Mesenchymal stem cell (in vitro differentiated cells and primary cell): ENCODE measurements around the gene TSPAN6.

ENCODE experiments used
- DNase-seq: peaks from one replicate; pipeline ENCODE4 v3.0.0-alpha.2; 2013
- H2AFZ ChIP-seq: one replicate; pipeline ENCODE4 v1.6.1; 2013; ENCODE audit warnings: low read depth, mild to moderate bottlenecking, control low read depth, inconsistent platforms, low read length, moderate library complexity
- H2AK5ac ChIP-seq: 2 replicates; pipeline ENCODE4 v1.6.1; 2013; ENCODE audit warnings: low read length, moderate library complexity, mild to moderate bottlenecking, inconsistent platforms; ENCODE audit not compliant: severe bottlenecking
- H2BK120ac ChIP-seq: one replicate; pipeline ENCODE4 v1.6.1; 2013; ENCODE audit warnings: low read depth, mild to moderate bottlenecking, inconsistent platforms, low read length, moderate library complexity
- H2BK12ac ChIP-seq, 2 experiments: one replicate each; pipeline ENCODE4 v1.6.1; 2013; ENCODE audit warnings: inconsistent platforms in 2 of 2, low read length in 2 of 2, mild to moderate bottlenecking in 2 of 2, moderate library complexity in 2 of 2, control low read depth in 1 of 2
- H2BK15ac ChIP-seq: one replicate; pipeline ENCODE4 v1.6.1; 2013; ENCODE audit warnings: mild to moderate bottlenecking, low read depth, inconsistent platforms; ENCODE audit not compliant: poor library complexity, severe bottlenecking
- H2BK5ac ChIP-seq: 2 replicates; pipeline ENCODE4 v1.6.1; 2013; ENCODE audit warnings: low read depth, mild to moderate bottlenecking, low read length, control low read depth, inconsistent platforms; ENCODE audit not compliant: poor library complexity, severe bottlenecking
- H3K14ac ChIP-seq, 2 experiments: one replicate each; pipeline ENCODE4 v1.6.1; 2013; ENCODE audit warnings: inconsistent platforms in 2 of 2, low read length in 2 of 2, control low read depth in 1 of 2, mild to moderate bottlenecking in 1 of 2, moderate library complexity in 1 of 2
- H3K18ac ChIP-seq, 2 experiments: one replicate each; pipeline ENCODE4 v1.6.1; 2013; ENCODE audit warnings: inconsistent platforms in 2 of 2, low read length in 2 of 2, control low read depth in 1 of 2, low read depth in 1 of 2, mild to moderate bottlenecking in 1 of 2
- H3K23ac ChIP-seq, 2 experiments: one replicate each; pipeline ENCODE4 v1.6.1; 2013; ENCODE audit warnings: inconsistent platforms in 2 of 2, low read length in 2 of 2, mild to moderate bottlenecking in 2 of 2, moderate library complexity in 2 of 2, control low read depth in 1 of 2
- H3K27ac ChIP-seq: 2 replicates; pipeline ENCODE4 v1.5.1; 2013; ENCODE audit warnings: mild to moderate bottlenecking, moderate library complexity, low read length, control low read depth, inconsistent platforms; ENCODE audit not compliant: poor library complexity, severe bottlenecking
- H3K27me3 ChIP-seq, 2 experiments: 2 replicates each; pipeline versions ENCODE4 v1.6.1 to v1.7.0; 2013; ENCODE audit warnings: low read length in 2 of 2, mild to moderate bottlenecking in 2 of 2, moderate library complexity in 2 of 2, control low read depth in 1 of 2, inconsistent platforms in 1 of 2; ENCODE audit not compliant: control insufficient read depth in 1 of 2, insufficient read depth in 1 of 2
- H3K36me3 ChIP-seq, 2 experiments: 2 replicates each; pipeline versions ENCODE4 v1.6.1 to v1.7.0; 2013; ENCODE audit warnings: low read length in 2 of 2, control low read depth in 1 of 2, inconsistent platforms in 1 of 2, low read depth in 1 of 2, mild to moderate bottlenecking in 1 of 2; ENCODE audit not compliant: insufficient read depth in 2 of 2, control insufficient read depth in 1 of 2
- H3K4ac ChIP-seq, 2 experiments: one replicate each; pipeline ENCODE4 v1.6.1; 2013; ENCODE audit warnings: inconsistent platforms in 2 of 2, low read length in 2 of 2, mild to moderate bottlenecking in 2 of 2, moderate library complexity in 2 of 2, control low read depth in 1 of 2, low read depth in 1 of 2
- H3K4me1 ChIP-seq: 2 replicates; pipeline ENCODE4 v1.6.1; 2013; ENCODE audit warnings: low read depth, low read length, control low read depth; ENCODE audit not compliant: control insufficient read depth, insufficient read depth
- H3K4me2 ChIP-seq: 2 replicates; pipeline ENCODE4 v1.6.1; 2013; ENCODE audit warnings: low read length, mild to moderate bottlenecking, inconsistent platforms; ENCODE audit not compliant: poor library complexity, severe bottlenecking
- H3K4me3 ChIP-seq, 2 experiments: 2 replicates each; pipeline versions ENCODE4 v1.5.1 to v1.7.0; 2013; ENCODE audit warnings: low read length in 2 of 2, mild to moderate bottlenecking in 2 of 2, control low read depth in 1 of 2, low read depth in 1 of 2; ENCODE audit not compliant: insufficient read depth in 1 of 2
- H3K79me1 ChIP-seq: replicated peaks from 2 replicates; pipeline ENCODE4 v1.6.1; 2013; ENCODE audit warnings: mild to moderate bottlenecking, control low read depth, low read length, inconsistent platforms; ENCODE audit not compliant: poor library complexity, severe bottlenecking
- H3K9ac ChIP-seq: 2 replicates; pipeline ENCODE4 v1.7.0; 2013; ENCODE audit warnings: mild to moderate bottlenecking, low read length, moderate library complexity
- H3K9me3 ChIP-seq: 2 replicates; pipeline ENCODE4 v1.7.0; 2013; ENCODE audit warnings: mild to moderate bottlenecking, low read length; ENCODE audit not compliant: control insufficient read depth
- H4K8ac ChIP-seq: one replicate; pipeline ENCODE4 v1.6.1; 2013; ENCODE audit warnings: inconsistent platforms, mild to moderate bottlenecking, low read length, moderate library complexity
- H4K91ac ChIP-seq: one replicate; pipeline ENCODE4 v1.6.1; 2013; ENCODE audit warnings: mild to moderate bottlenecking, low read length, inconsistent platforms
- WGBS: methylation state at CpG from one replicate; pipeline ENCODE4 v1.1.7; 2013; ENCODE audit warnings: mixed read lengths; 5-methylcytosine and 5-hydroxymethylcytosine counted together

The TSPAN6 gene

DNA sequence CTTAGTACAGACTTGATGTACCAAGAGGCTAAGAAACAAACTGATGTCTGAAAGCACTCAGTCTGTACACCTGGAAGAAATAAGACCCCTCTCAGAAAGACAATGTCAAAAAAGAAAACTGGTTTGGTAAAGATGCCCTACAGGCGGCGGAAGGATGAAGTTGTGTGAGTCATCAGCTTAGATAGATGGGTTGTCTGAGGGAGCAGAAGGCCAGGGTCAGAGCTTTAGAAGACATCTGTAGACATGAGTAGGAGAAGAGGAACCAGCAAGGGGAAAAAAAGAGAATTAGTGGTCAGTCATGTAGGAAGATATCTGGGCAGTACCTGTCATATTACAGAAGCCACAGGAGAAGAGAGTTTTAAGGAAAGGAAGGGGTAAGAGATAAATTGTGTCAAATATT, 15.7 kb upstream of the TSPAN6 start:
- H4K8ac ChIP-seq: no peak overlapping the region
- H2AFZ ChIP-seq: no peak overlapping the region
- H3K4ac ChIP-seq: no peak overlapping the region
- peaks cover 6% of the 10 kb centered on the region for H3K4me1 ChIP-seq
- H2AK5ac ChIP-seq: no peak overlapping the region
- H2BK120ac ChIP-seq: no peak overlapping the region
- H2BK12ac ChIP-seq: no peak overlapping the region
- no peak overlapping the region for H4K91ac ChIP-seq
- H3K4me2 ChIP-seq: no peak overlapping the region
- peak; percentile 51 for DNase-seq
- H3K23ac ChIP-seq: no peak overlapping the region
- H3K9ac ChIP-seq: no peak overlapping the region
- no peak overlapping the region for H3K18ac ChIP-seq
- peaks cover 0 to 46% of the 10 kb centered on the region in 2 experiments for H3K36me3 ChIP-seq
- no peaks in the 10 kb centered on the region for H3K79me1 ChIP-seq
- no peak overlapping the region for H3K14ac ChIP-seq
- H2BK5ac ChIP-seq: no peak overlapping the region
- H2BK15ac ChIP-seq: no peak overlapping the region
- peaks cover 0 to 2% of the 10 kb centered on the region in 2 experiments for H3K27me3 ChIP-seq
- H3K27ac ChIP-seq: no peak overlapping the region
- no peaks in the 10 kb centered on the region for H3K9me3 ChIP-seq
- 35% methylated on average over 2 of the region's 2 CpGs for WGBS
- H3K4me3 ChIP-seq: no peak overlapping the region

DNA sequence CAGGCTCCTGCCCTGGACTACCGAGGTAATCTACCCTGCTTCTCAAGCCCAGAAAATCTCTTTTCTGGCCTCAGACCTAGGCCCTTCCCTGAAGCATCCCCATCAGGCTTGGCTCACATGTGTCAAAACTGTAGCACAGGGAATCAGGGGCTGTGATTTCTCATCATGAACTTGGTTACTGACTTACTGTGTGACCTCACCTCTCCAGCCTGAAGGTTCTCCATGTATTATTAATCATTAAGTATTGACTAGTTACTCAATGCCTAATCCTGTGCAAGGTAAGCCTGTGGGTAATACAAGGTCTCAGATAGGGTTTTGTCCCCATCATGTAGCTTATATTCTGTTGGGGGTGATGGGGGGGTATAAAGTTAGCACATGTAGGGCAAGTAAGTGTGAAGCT, 14.2 kb upstream of the TSPAN6 start:
- Histone ChIP-seq H2AK5ac (peak overlapping the region; percentile 53), H4K91ac (peak overlapping the region; percentile 9), H3K23ac (no peak overlapping the region), H2BK15ac (no peak overlapping the region), H3K14ac (no peak overlapping the region), H3K4me3 (no peak overlapping the region), H3K27me3 (peaks cover 0 to 7% of the 10 kb centered on the region in 2 experiments), H3K36me3 (peaks cover 0 to 40% of the 10 kb centered on the region in 2 experiments), H3K27ac (peak overlapping the region; percentile 96), H2AFZ (no peak overlapping the region), H3K4me1 (peaks cover 7% of the 10 kb centered on the region), H3K9ac (peak overlapping the region; percentile 94), H3K9me3 (no peaks in the 10 kb centered on the region), H2BK120ac (peak overlapping the region; percentile 21), H3K18ac (peak overlapping the region; percentile 21 to 94), H4K8ac (peak overlapping the region; percentile 16), H3K79me1 (no peaks in the 10 kb centered on the region), H3K4me2 (no peak overlapping the region), H3K4ac (peak overlapping the region in 1 of 2 experiments; percentile 61), H2BK12ac (peak overlapping the region; percentile 28 to 63), H2BK5ac (no peak overlapping the region)
- WGBS: 100% methylated on average over 1 of the region's 1 CpG
- DNase-seq: peak; percentile 14

DNA sequence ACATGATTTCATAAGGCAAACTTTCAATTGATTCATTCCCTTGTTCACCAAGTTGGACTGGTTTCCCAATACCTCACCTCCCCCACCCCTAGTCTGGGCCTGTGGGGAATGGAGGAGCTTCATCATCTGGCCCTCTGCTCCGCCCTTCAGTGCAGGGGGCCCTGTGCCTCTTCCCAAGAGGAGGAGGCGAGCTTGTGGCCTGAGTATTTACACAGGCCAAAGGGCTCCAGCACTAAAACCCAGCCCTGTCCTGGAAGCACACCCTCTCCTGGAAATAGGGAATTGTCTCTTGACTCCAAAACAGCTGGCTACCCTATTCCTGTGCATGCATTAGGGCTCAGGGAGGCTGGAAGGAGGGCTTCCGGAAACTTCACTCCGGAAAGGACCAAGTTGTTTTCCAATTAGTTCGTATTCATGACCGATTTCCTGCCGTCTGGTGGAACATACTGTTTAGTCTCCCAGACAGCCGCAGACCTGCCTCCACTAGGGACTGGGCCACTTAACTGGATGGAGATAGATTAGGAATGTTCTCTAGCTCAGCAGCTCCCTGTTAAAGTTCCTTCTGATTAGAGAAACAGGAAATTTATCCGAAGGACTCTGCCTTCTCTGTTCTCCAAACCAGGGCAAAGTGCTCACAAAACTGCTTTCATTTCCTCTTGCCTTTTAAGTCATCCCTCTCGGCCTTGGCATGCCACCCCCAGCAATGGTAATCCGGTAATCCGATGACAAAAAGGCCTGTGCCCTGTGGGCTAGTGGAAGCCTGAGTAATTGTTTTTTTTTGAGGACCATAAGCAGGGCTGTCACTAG, 13.1 kb upstream of the TSPAN6 start:
- no peaks in the 10 kb centered on the region for H3K79me1 ChIP-seq
- peak overlapping the region in 1 of 2 experiments; percentile 61 for H3K4me3 ChIP-seq
- peak overlapping the region; percentile 94 for H3K9ac ChIP-seq
- peak overlapping the region; percentile 96 for H3K27ac ChIP-seq
- H2BK5ac ChIP-seq: peak overlapping the region; percentile 1
- H3K14ac ChIP-seq: no peak overlapping the region
- H4K91ac ChIP-seq: peak overlapping the region; percentile 15
- H2AFZ ChIP-seq: no peak overlapping the region
- H3K9me3 ChIP-seq: no peaks in the 10 kb centered on the region
- H3K4me2 ChIP-seq: no peak overlapping the region
- peak overlapping the region; percentile 7 for H4K8ac ChIP-seq
- H3K23ac ChIP-seq: no peak overlapping the region
- H2BK120ac ChIP-seq: no peak overlapping the region
- peak overlapping the region; percentile 66 for H2AK5ac ChIP-seq
- WGBS: 2% methylated on average over 8 of the region's 12 CpGs
- H3K27me3 ChIP-seq: peaks cover 0 to 17% of the 10 kb centered on the region in 2 experiments
- no peak overlapping the region for H2BK15ac ChIP-seq
- H2BK12ac ChIP-seq: no peak overlapping the region
- peak overlapping the region; percentile 9 to 87 for H3K4ac ChIP-seq
- peak overlapping the region; percentile 16 to 22 for H3K18ac ChIP-seq
- DNase-seq: peak; percentile 97
- peaks cover 0 to 35% of the 10 kb centered on the region in 2 experiments for H3K36me3 ChIP-seq
- H3K4me1 ChIP-seq: peaks cover 7% of the 10 kb centered on the region
